GM18505 (cell line): ENCODE measurements around the gene OSCP1.

Source experiments
- ATAC-seq: cut with Tn5 transposase; IDR thresholded peaks from one replicate; pipeline ENCODE4 v1.9.1; 2021; ENCODE audit not compliant: unreplicated experiment
- POLR2A ChIP-seq: IDR thresholded peaks from 4 replicates; pipeline ENCODE4 v1.6.1; 2011; ENCODE audit warnings: borderline replicate concordance; ENCODE audit not compliant: insufficient read depth, insufficient read length; ENCODE audit errors: extremely low read depth

Gene OSCP1

GRCh38 chr1:36384542-36385409 is 65.5 kb downstream of the OSCP1 start:
- no peak for ATAC-seq
- no peak for TF ChIP-seq POLR2A

- ATAC-seq, result no peak
- no peak for TF ChIP-seq POLR2A
Measured at GRCh38 chr1:36383240-36383639, 67.0 kb downstream of the OSCP1 start.

- TF ChIP-seq POLR2A, result no peak
- ATAC-seq, result no peak
Measured at GRCh38 chr1:36382669-36383068, 67.6 kb downstream of the OSCP1 start.

- TF ChIP-seq POLR2A, result no peak
- no peak for ATAC-seq
Measured at GRCh38 chr1:36382231-36382630, 68.0 kb downstream of the OSCP1 start.

- ATAC-seq, result no peak
- TF ChIP-seq POLR2A, result no peak
Measured at GRCh38 chr1:36381405-36381804, 68.8 kb downstream of the OSCP1 start.

GRCh38 chr1:36380782-36381181 is 69.5 kb downstream of the OSCP1 start:
- TF ChIP-seq POLR2A, result no peak
- ATAC-seq, result no peak

- no peak for TF ChIP-seq POLR2A
- no peak for ATAC-seq
Measured at GRCh38 chr1:36380143-36380619, 70.1 kb downstream of the OSCP1 start.

- TF ChIP-seq POLR2A, result no peak
- ATAC-seq, result no peak
Measured at GRCh38 chr1:36377791-36378492, 72.3 kb downstream of the OSCP1 start.

GRCh38 chr1:36372617-36373016 is 77.6 kb downstream of the OSCP1 start:
- no peak for ATAC-seq
- no peak for TF ChIP-seq POLR2A

GRCh38 chr1:36369061-36369861 is 81.0 kb downstream of the OSCP1 start:
- no peak for TF ChIP-seq POLR2A
- ATAC-seq, result no peak
